ENCODE data around the gene RGS14. TPM values are rescaled to one million over a fixed set of nuclear protein-coding genes. Genes with fewer than 3 reads are reported as not detected.
"Not testable (repeated sequence)": the region's sequence is repeated elsewhere in the genome, so short reads cannot be mapped to it uniquely, and the experiment has no call there.

Gene RGS14
- total RNA-seq, 1 experiment from 2014 or later: 22.6 TPM

DNA sequence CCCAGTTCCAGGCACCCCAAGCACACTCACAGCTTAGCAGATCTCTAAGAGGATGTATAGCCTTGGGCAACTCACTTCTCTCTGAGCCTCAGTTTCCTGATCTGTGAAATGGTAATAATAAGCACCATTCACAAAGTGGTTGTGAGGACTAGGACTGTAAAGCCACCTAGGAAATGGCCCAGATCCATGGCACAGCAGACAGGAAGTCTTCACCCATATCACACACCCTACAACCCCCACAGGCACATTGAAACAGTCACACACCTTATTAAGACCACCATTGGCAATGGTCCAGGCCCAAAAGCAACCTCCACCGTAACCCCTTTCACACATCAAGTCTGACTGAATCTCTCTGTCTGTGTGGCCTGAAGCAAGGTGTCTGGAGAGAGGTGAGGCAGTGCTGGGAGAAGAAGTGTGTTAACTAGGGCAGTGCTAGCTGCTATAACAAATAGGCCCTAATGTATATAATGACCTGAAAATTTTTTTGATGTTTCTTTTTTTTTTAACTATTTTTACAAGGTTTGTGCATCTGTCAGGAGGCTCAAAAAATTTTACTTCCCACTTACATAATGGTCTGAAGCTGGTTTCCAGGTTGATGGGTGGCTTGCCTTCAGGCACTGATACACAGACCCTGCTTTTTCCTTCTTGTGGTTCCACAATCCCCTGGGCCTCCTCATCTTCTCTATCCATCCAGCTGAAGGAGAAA lies 2.4 kb upstream of the RGS14 start:
- peaks cover 37% of the 10 kb centered on the region for H3K4me1 ChIP-seq (ENCODE audit: low read length)
- H3K79me2 ChIP-seq (ENCODE audit: low read length): peaks cover 33% of the 10 kb centered on the region
- H3K27me3 ChIP-seq (ENCODE audit: low read length): no peaks in the 10 kb centered on the region
- no peak overlapping the region for H2AFZ ChIP-seq (ENCODE audit: low read length)
- DNase-seq: no peak
- no peak overlapping the region for H3K27ac ChIP-seq (ENCODE audit: low read length)
- H3K4me2 ChIP-seq (ENCODE audit: low read depth, low read length, poor library complexity, severe bottlenecking): no peak overlapping the region
- H3K9ac ChIP-seq (ENCODE audit: low read length): no peak overlapping the region
- H3K9me3 ChIP-seq (ENCODE audit: low read length): 0 out of 2 replicates have a peak, but pooled peaks cover 3% of the 10 kb centered on the region
- no peaks in the 10 kb centered on the region for H3K9me2 ChIP-seq (replicated peaks; ENCODE audit: insufficient read depth, low read length)
- no peak overlapping the region for H3K4me3 ChIP-seq (ENCODE audit: low read length)
- no peaks in the 10 kb centered on the region; the same call in 1 of the 2 replicates for H3K36me3 ChIP-seq (ENCODE audit: insufficient read depth, low read length)
- H4K20me1 ChIP-seq (ENCODE audit: insufficient read depth, low read depth, low read length): no peaks in the 10 kb centered on the region

DNA sequence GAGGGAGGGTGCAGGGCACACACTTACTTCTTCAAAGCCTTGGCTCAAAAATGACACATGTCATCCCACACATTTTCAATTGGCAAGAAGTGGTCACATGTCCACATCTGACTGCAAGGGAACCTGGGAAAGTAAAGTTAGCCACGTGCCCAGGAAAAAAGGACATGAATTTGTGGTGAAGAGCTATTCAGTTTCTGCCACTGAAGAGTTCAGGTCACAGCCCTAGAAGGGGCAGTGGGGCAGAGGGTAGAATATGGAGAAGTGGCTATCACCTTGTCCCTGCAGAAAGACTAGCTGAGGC lies 1.9 kb upstream of the RGS14 start:
- Histone ChIP-seq H3K9me3 (ENCODE audit: low read length) (0 out of 2 replicates have a peak, but pooled peaks cover 3% of the 10 kb centered on the region), H3K9ac (ENCODE audit: low read length) (no peak overlapping the region), H3K36me3 (ENCODE audit: insufficient read depth, low read length) (no peaks in the 10 kb centered on the region; the same call in 1 of the 2 replicates), H3K4me3 (ENCODE audit: low read length) (no peak overlapping the region), H2AFZ (ENCODE audit: low read length) (no peak overlapping the region), H3K27ac (ENCODE audit: low read length) (no peak overlapping the region), H3K9me2 (replicated peaks; ENCODE audit: insufficient read depth, low read length) (no peaks in the 10 kb centered on the region), H3K4me1 (ENCODE audit: low read length) (peaks cover 33% of the 10 kb centered on the region), H3K4me2 (ENCODE audit: low read depth, low read length, poor library complexity, severe bottlenecking) (no peak overlapping the region), H3K79me2 (ENCODE audit: low read length) (peaks cover 28% of the 10 kb centered on the region), H3K27me3 (ENCODE audit: low read length) (no peaks in the 10 kb centered on the region), H4K20me1 (ENCODE audit: insufficient read depth, low read depth, low read length) (no peaks in the 10 kb centered on the region)
- no peak for DNase-seq

DNA sequence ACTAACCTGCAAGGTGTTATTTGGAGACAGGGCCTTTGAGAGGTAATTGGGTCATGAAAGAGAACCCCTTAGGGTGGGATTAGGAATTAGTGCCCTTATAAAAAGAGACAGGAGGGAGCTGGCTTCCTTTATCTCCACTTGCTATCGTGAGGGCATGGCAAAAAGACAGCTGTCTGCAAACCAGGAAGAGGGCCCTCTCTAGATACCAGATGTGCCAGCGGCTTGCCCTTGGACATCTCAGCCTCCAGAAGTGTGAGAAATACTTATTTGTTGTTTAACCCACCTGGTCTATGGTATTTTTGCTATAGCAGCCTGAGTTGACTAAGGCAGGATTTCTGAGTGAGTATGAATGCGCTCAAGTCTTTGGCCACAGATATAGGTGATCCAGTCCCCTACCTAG lies 978 bp upstream of the RGS14 start:
- Histone ChIP-seq H3K36me3 (ENCODE audit: insufficient read depth, low read length) (no peaks in the 10 kb centered on the region; the same call in 1 of the 2 replicates), H3K4me3 (ENCODE audit: low read length) (no peak overlapping the region), H3K27me3 (ENCODE audit: low read length) (no peaks in the 10 kb centered on the region), H3K9me2 (replicated peaks; ENCODE audit: insufficient read depth, low read length) (no peaks in the 10 kb centered on the region), H3K9ac (ENCODE audit: low read length) (no peak overlapping the region), H2AFZ (ENCODE audit: low read length) (peak overlapping the region; percentile 93; the same call in 1 of the 2 replicates), H3K27ac (ENCODE audit: low read length) (no peak overlapping the region), H3K4me1 (ENCODE audit: low read length) (peaks cover 42% of the 10 kb centered on the region), H3K9me3 (ENCODE audit: low read length) (0 out of 2 replicates have a peak, but pooled peaks cover 3% of the 10 kb centered on the region), H4K20me1 (ENCODE audit: insufficient read depth, low read depth, low read length) (no peaks in the 10 kb centered on the region), H3K79me2 (ENCODE audit: low read length) (peaks cover 23% of the 10 kb centered on the region), H3K4me2 (ENCODE audit: low read depth, low read length, poor library complexity, severe bottlenecking) (no peak overlapping the region)
- DNase-seq: no peak

DNA sequence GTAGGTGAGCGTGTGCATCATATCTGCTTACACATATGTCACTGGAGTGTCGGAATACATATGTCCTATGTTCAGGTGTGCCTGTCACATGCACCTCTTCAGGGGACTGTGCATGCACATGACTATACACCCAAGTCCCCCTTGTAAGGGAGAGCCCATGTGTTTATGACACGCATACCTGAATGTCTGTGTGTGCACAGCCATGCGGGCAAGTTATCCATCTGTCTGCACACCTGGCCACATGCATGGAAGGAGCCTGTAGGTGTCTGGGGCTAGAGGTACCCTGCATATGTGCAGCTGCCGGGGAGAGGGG lies 622 bp upstream of the RGS14 start:
- no peaks in the 10 kb centered on the region; the same call in 1 of the 2 replicates for H3K36me3 ChIP-seq (ENCODE audit: insufficient read depth, low read length)
- no peaks in the 10 kb centered on the region for H4K20me1 ChIP-seq (ENCODE audit: insufficient read depth, low read depth, low read length)
- peak overlapping the region; percentile 82 for H3K4me2 ChIP-seq (ENCODE audit: low read depth, low read length, poor library complexity, severe bottlenecking)
- peaks cover 23% of the 10 kb centered on the region for H3K79me2 ChIP-seq (ENCODE audit: low read length)
- no peaks in the 10 kb centered on the region for H3K9me2 ChIP-seq (replicated peaks; ENCODE audit: insufficient read depth, low read length)
- peak overlapping the region; percentile 67 for H3K27ac ChIP-seq (ENCODE audit: low read length)
- no peak for DNase-seq
- H3K9me3 ChIP-seq (ENCODE audit: low read length): 0 out of 2 replicates have a peak, but pooled peaks cover 3% of the 10 kb centered on the region
- peaks cover 44% of the 10 kb centered on the region for H3K4me1 ChIP-seq (ENCODE audit: low read length)
- peak overlapping the region; percentile 93; the same call in 1 of the 2 replicates for H2AFZ ChIP-seq (ENCODE audit: low read length)
- peak overlapping the region; percentile 87 for H3K9ac ChIP-seq (ENCODE audit: low read length)
- peak overlapping the region; percentile 92 for H3K4me3 ChIP-seq (ENCODE audit: low read length)
- no peaks in the 10 kb centered on the region for H3K27me3 ChIP-seq (ENCODE audit: low read length)

DNA sequence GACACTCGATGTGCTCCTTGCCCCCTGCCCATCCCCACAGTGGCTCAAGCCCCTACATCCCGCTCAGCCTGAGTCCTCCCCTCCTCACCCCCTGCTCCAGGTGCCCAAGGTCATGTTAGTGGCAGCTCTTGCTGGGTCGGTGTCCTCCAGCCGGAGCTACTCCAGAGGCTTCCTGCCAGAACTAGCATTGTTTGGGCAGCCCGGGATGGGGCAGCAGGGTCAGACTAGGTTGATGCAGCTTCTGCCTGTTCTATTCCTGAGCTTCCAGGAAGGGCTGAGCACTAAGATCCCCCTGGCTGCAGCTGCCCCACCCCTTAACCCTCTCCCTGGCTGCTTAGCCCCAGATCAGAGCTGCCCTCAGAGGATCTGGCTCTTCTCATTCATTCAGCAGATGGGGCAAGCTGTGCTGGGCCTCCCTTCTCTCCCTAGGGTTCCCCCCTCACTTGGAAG lies 671 bp downstream of the RGS14 start:
- Histone ChIP-seq H3K9me3 (ENCODE audit: low read length) (0 out of 2 replicates have a peak, but pooled peaks cover 3% of the 10 kb centered on the region), H3K4me3 (ENCODE audit: low read length) (peak overlapping the region; percentile 92), H3K4me1 (ENCODE audit: low read length) (peaks cover 54% of the 10 kb centered on the region), H3K27me3 (ENCODE audit: low read length) (no peaks in the 10 kb centered on the region), H3K9ac (ENCODE audit: low read length) (peak overlapping the region; percentile 87), H3K36me3 (ENCODE audit: insufficient read depth, low read length) (no peaks in the 10 kb centered on the region; the same call in 1 of the 2 replicates), H3K9me2 (replicated peaks; ENCODE audit: insufficient read depth, low read length) (no peaks in the 10 kb centered on the region), H3K4me2 (ENCODE audit: low read depth, low read length, poor library complexity, severe bottlenecking) (peak overlapping the region; percentile 82), H4K20me1 (ENCODE audit: insufficient read depth, low read depth, low read length) (no peaks in the 10 kb centered on the region), H3K79me2 (ENCODE audit: low read length) (peaks cover 23% of the 10 kb centered on the region), H2AFZ (ENCODE audit: low read length) (peak overlapping the region; percentile 93), H3K27ac (ENCODE audit: low read length) (peak overlapping the region; percentile 67)
- DNase-seq: no peak

DNA sequence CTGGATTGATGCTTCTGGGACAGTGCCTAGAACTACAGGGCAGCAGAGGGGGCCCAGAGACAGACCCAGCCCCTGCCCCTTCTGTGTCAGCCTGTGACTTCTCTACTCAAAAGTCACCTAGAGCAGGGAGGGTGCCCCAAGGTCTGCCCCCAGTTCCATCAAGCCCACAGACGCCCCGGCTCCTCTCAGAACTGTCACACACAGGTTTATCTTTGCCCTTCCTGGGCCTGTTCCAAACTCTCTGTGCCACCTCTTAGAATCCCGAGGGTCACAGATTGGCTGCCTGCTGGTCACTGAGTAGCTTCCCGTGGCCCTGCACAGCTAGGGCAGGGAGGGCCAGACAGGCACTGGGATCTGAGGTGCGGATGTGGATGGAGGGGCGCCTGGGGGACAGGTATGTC lies 1.7 kb downstream of the RGS14 start:
- Histone ChIP-seq H3K4me2 (ENCODE audit: low read depth, low read length, poor library complexity, severe bottlenecking) (peak overlapping the region; percentile 82), H3K4me1 (ENCODE audit: low read length) (peaks cover 58% of the 10 kb centered on the region), H3K36me3 (ENCODE audit: insufficient read depth, low read length) (no peaks in the 10 kb centered on the region; the same call in 1 of the 2 replicates), H3K79me2 (ENCODE audit: low read length) (peaks cover 23% of the 10 kb centered on the region), H4K20me1 (ENCODE audit: insufficient read depth, low read depth, low read length) (no peaks in the 10 kb centered on the region), H3K27me3 (ENCODE audit: low read length) (no peaks in the 10 kb centered on the region), H3K9ac (ENCODE audit: low read length) (peak overlapping the region; percentile 87), H2AFZ (ENCODE audit: low read length) (no peak overlapping the region), H3K9me2 (replicated peaks; ENCODE audit: insufficient read depth, low read length) (no peaks in the 10 kb centered on the region), H3K4me3 (ENCODE audit: low read length) (no peak overlapping the region; the same call in 1 of the 2 replicates), H3K27ac (ENCODE audit: low read length) (no peak overlapping the region), H3K9me3 (ENCODE audit: low read length) (0 out of 2 replicates have a peak, but pooled peaks cover 3% of the 10 kb centered on the region)
- DNase-seq: no peak

DNA sequence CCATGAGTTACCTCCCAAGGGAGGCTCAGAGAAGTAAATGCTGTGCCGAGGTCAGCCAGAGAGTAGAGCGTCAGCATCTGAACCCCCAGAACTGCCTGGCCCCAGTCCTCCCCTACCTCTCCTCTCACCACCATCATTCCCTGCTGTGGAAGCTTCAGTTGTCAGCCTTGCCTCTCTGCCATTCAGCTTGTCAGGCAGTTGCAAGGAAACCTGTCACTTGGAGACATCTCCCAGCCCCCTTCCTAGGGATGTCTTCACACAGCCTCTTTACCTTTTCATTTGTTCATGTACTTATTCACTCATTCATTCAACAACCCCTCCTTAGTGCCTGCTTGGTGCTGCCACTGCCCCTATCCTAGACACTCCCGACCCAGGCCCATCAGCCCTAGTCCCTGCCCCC lies 2.1 kb downstream of the RGS14 start:
- H3K27me3 ChIP-seq (ENCODE audit: low read length): no peaks in the 10 kb centered on the region
- no peak overlapping the region; the same call in 1 of the 2 replicates for H3K4me3 ChIP-seq (ENCODE audit: low read length)
- H3K9me3 ChIP-seq (ENCODE audit: low read length): 0 out of 2 replicates have a peak, but pooled peaks cover 3% of the 10 kb centered on the region
- H3K9me2 ChIP-seq (replicated peaks; ENCODE audit: insufficient read depth, low read length): no peaks in the 10 kb centered on the region
- no peaks in the 10 kb centered on the region; the same call in 1 of the 2 replicates for H3K36me3 ChIP-seq (ENCODE audit: insufficient read depth, low read length)
- H3K27ac ChIP-seq (ENCODE audit: low read length): no peak overlapping the region
- H3K9ac ChIP-seq (ENCODE audit: low read length): peak overlapping the region; percentile 87; the same call in 1 of the 2 replicates
- peaks cover 23% of the 10 kb centered on the region for H3K79me2 ChIP-seq (ENCODE audit: low read length)
- no peaks in the 10 kb centered on the region for H4K20me1 ChIP-seq (ENCODE audit: insufficient read depth, low read depth, low read length)
- DNase-seq: no peak
- H2AFZ ChIP-seq (ENCODE audit: low read length): no peak overlapping the region
- H3K4me2 ChIP-seq (ENCODE audit: low read depth, low read length, poor library complexity, severe bottlenecking): peak overlapping the region; percentile 82
- peaks cover 58% of the 10 kb centered on the region for H3K4me1 ChIP-seq (ENCODE audit: low read length)

DNA sequence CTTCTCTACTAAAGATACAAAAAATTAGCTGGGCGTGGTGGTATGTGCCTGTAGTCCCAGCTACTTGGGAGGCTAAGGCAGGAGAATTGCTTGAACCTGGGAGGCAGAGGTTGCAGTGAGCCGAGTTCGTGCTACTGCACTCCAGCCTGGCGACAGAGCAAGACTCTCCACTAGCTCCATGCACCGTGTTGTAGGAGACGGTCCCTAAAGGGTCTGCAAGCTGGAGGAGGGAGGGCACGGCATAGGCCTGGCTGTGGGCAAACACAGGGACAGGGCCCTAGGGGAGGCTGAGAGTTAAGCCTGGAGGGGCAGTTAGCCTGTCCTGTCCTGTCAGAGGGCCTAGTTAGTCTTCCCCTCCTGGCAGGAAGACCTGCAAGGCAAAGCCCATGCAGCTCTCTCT lies 3.0 kb downstream of the RGS14 start:
- not testable (repeated sequence) for H2AFZ ChIP-seq (ENCODE audit: low read length); H3K27ac ChIP-seq (ENCODE audit: low read length); H3K36me3 ChIP-seq (ENCODE audit: insufficient read depth, low read length); H3K9me2 ChIP-seq (replicated peaks; ENCODE audit: insufficient read depth, low read length); H3K9me3 ChIP-seq (ENCODE audit: low read length); DNase-seq; H4K20me1 ChIP-seq (ENCODE audit: insufficient read depth, low read depth, low read length); H3K4me3 ChIP-seq (ENCODE audit: low read length); H3K27me3 ChIP-seq (ENCODE audit: low read length)
- H3K4me1 ChIP-seq (ENCODE audit: low read length): peaks cover 58% of the 10 kb centered on the region
- H3K9ac ChIP-seq (ENCODE audit: low read length): peak overlapping the region; percentile 60; the same call in 1 of the 2 replicates
- peak overlapping the region; percentile 75 for H3K4me2 ChIP-seq (ENCODE audit: low read depth, low read length, poor library complexity, severe bottlenecking)
- H3K79me2 ChIP-seq (ENCODE audit: low read length): peaks cover 23% of the 10 kb centered on the region

All from Karpas-422 (cell line).